Measurements from ENCODE around the gene APBB2.

APBB2 gene

GRCh38 chr4:40871695-40872250 lies 342.6 kb downstream of the APBB2 start:
- in situ Hi-C loops (cut with HindIII; ENCODE audit: low pct_unique_long_range_greater_than_20kb, low sequenced_read_pairs), result no loop called here
- DNase-seq (ENCODE audit: low read depth in 1 of 2, low spot score in 1 of 2), result no peak
- TF ChIP-seq JUND (IDR thresholded peaks at IDR 0.05; ENCODE audit: low read depth), result no peak

GRCh38 chr4:40870150-40870549 lies 344.2 kb downstream of the APBB2 start:
- TF ChIP-seq JUND (IDR thresholded peaks at IDR 0.05; ENCODE audit: low read depth), result no peak
- DNase-seq (ENCODE audit: low read depth in 1 of 2, low spot score in 1 of 2), result no peak
- in situ Hi-C loops (cut with HindIII; ENCODE audit: low pct_unique_long_range_greater_than_20kb, low sequenced_read_pairs), result no loop called here

GRCh38 chr4:40865696-40866095 lies 348.6 kb downstream of the APBB2 start:
- TF ChIP-seq JUND (IDR thresholded peaks at IDR 0.05; ENCODE audit: low read depth), result no peak
- in situ Hi-C loops (cut with HindIII; ENCODE audit: low pct_unique_long_range_greater_than_20kb, low sequenced_read_pairs), result no loop called here

GRCh38 chr4:40864531-40864930 lies 349.8 kb downstream of the APBB2 start:
- TF ChIP-seq JUND (IDR thresholded peaks at IDR 0.05; ENCODE audit: low read depth), result no peak
- in situ Hi-C loops (cut with HindIII; ENCODE audit: low pct_unique_long_range_greater_than_20kb, low sequenced_read_pairs), result no loop called here

More at GRCh38 chr4:40865696-40866095, 348.6 kb downstream of the APBB2 start:
- no peak for DNase-seq (ENCODE audit: low read depth in 1 of 2, low spot score in 1 of 2)

GRCh38 chr4:40858962-40859361 lies 355.4 kb downstream of the APBB2 start:
- in situ Hi-C loops (cut with HindIII; ENCODE audit: low pct_unique_long_range_greater_than_20kb, low sequenced_read_pairs), result no loop called here
- TF ChIP-seq JUND (IDR thresholded peaks at IDR 0.05; ENCODE audit: low read depth), result no peak
- DNase-seq (ENCODE audit: low read depth in 1 of 2, low spot score in 1 of 2), result no peak

More at GRCh38 chr4:40864531-40864930, 349.8 kb downstream of the APBB2 start:
- no peak for DNase-seq (ENCODE audit: low read depth in 1 of 2, low spot score in 1 of 2)

- DNase-seq (ENCODE audit: low read depth in 1 of 2, low spot score in 1 of 2), result no peak
- in situ Hi-C loops (cut with HindIII; ENCODE audit: low pct_unique_long_range_greater_than_20kb, low sequenced_read_pairs), result no loop called here
- no peak for TF ChIP-seq JUND (IDR thresholded peaks at IDR 0.05; ENCODE audit: low read depth)
These were observed 356.4 kb downstream of the APBB2 start for GRCh38 chr4:40857956-40858355.

GRCh38 chr4:40856840-40857362 lies 357.4 kb downstream of the APBB2 start:
- no peak for DNase-seq (ENCODE audit: low read depth in 1 of 2, low spot score in 1 of 2)
- no peak for TF ChIP-seq JUND (IDR thresholded peaks at IDR 0.05; ENCODE audit: low read depth)

GRCh38 chr4:40856277-40856839 lies 358.0 kb downstream of the APBB2 start:
- no peak for TF ChIP-seq JUND (IDR thresholded peaks at IDR 0.05; ENCODE audit: low read depth)
- in situ Hi-C loops (cut with HindIII; ENCODE audit: low pct_unique_long_range_greater_than_20kb, low sequenced_read_pairs), result no loop called here
- DNase-seq (ENCODE audit: low read depth in 1 of 2, low spot score in 1 of 2), result no peak

More at GRCh38 chr4:40856840-40857362, 357.4 kb downstream of the APBB2 start:
- in situ Hi-C loops (cut with HindIII; ENCODE audit: low pct_unique_long_range_greater_than_20kb, low sequenced_read_pairs), result no loop called here

- no peak for DNase-seq (ENCODE audit: low read depth in 1 of 2, low spot score in 1 of 2)
- TF ChIP-seq JUND (IDR thresholded peaks at IDR 0.05; ENCODE audit: low read depth), result no peak
- in situ Hi-C loops (cut with HindIII; ENCODE audit: low pct_unique_long_range_greater_than_20kb, low sequenced_read_pairs), result no loop called here
These were observed 363.8 kb downstream of the APBB2 start for GRCh38 chr4:40850496-40850895.

- DNase-seq (ENCODE audit: low read depth in 1 of 2, low spot score in 1 of 2), result no peak
- TF ChIP-seq JUND (IDR thresholded peaks at IDR 0.05; ENCODE audit: low read depth), result no peak
- in situ Hi-C loops (cut with HindIII; ENCODE audit: low pct_unique_long_range_greater_than_20kb, low sequenced_read_pairs), result no loop called here
These were observed 365.4 kb downstream of the APBB2 start for GRCh38 chr4:40848940-40849339.

- DNase-seq (ENCODE audit: low read depth in 1 of 2, low spot score in 1 of 2), result no peak
- TF ChIP-seq JUND (IDR thresholded peaks at IDR 0.05; ENCODE audit: low read depth), result no peak
- in situ Hi-C loops (cut with HindIII; ENCODE audit: low pct_unique_long_range_greater_than_20kb, low sequenced_read_pairs), result no loop called here
These were observed 366.1 kb downstream of the APBB2 start for GRCh38 chr4:40848251-40848650.

- DNase-seq (ENCODE audit: low read depth in 1 of 2, low spot score in 1 of 2), result no peak
- in situ Hi-C loops (cut with HindIII; ENCODE audit: low pct_unique_long_range_greater_than_20kb, low sequenced_read_pairs), result no loop called here
- TF ChIP-seq JUND (IDR thresholded peaks at IDR 0.05; ENCODE audit: low read depth), result no peak
These were observed 367.8 kb downstream of the APBB2 start for GRCh38 chr4:40846532-40846931.

GRCh38 chr4:40845154-40845835 lies 369.0 kb downstream of the APBB2 start:
- TF ChIP-seq JUND (IDR thresholded peaks at IDR 0.05; ENCODE audit: low read depth), result no peak
- DNase-seq (ENCODE audit: low read depth in 1 of 2, low spot score in 1 of 2), result no peak
- in situ Hi-C loops (cut with HindIII; ENCODE audit: low pct_unique_long_range_greater_than_20kb, low sequenced_read_pairs), result no loop called here

Measured in T47D (cell line).